ENCODE data around the gene GRM5.
"Not testable (repeated sequence)": the region's sequence is repeated elsewhere in the genome, so short reads cannot be mapped to it uniquely, and the experiment has no call there.

Gene GRM5

GRCh38 chr11:88979641-88980040 lies 86.1 kb downstream of the GRM5 start:
- Histone ChIP-seq H3K27ac (ENCODE audit: low read depth, low read length, poor library complexity, severe bottlenecking) (no peak overlapping the region), H3K9me2 (ENCODE audit: low read depth, low read length) (no peaks in the 10 kb centered on the region), H4K20me1 (ENCODE audit: insufficient read depth, low read length) (no peaks in the 10 kb centered on the region), H3K36me3 (ENCODE audit: insufficient read depth, low read length) (no peaks in the 10 kb centered on the region), H3K79me2 (ENCODE audit: insufficient read depth, low read length) (no peaks in the 10 kb centered on the region), H3F3A (ENCODE audit: insufficient read depth, low read length) (no peaks in the 10 kb centered on the region), H2AFZ (ENCODE audit: low read length) (no peak overlapping the region), H3K4me1 (ENCODE audit: insufficient read depth, low read length, severe bottlenecking) (no peaks in the 10 kb centered on the region), H3K4me2 (ENCODE audit: low read length) (no peak overlapping the region), H3K4me3 (ENCODE audit: low read depth, low read length, poor library complexity, severe bottlenecking) (no peak overlapping the region), H3K9me3 (ENCODE audit: low read length) (no peaks in the 10 kb centered on the region), H3K27me3 (ENCODE audit: insufficient read depth, low read length) (no peaks in the 10 kb centered on the region), H3K9ac (ENCODE audit: low read length) (no peak overlapping the region)
- TF ChIP-seq CTCF (IDR thresholded peaks at IDR 0.05; ENCODE audit: low read length) = no peak
- TF ChIP-seq EZH2 (IDR thresholded peaks at IDR 0.05; ENCODE audit: borderline replicate concordance, low read length) = no peak

- not testable (repeated sequence) for H3K4me1 ChIP-seq (ENCODE audit: insufficient read depth, low read length, severe bottlenecking)
These were observed 86.8 kb downstream of the GRM5 start for GRCh38 chr11:88978992-88979391.

GRCh38 chr11:88975441-88975840 lies 90.3 kb downstream of the GRM5 start:
- H3K36me3 ChIP-seq (ENCODE audit: insufficient read depth, low read length); H3K79me2 ChIP-seq (ENCODE audit: insufficient read depth, low read length); H3F3A ChIP-seq (ENCODE audit: insufficient read depth, low read length); H4K20me1 ChIP-seq (ENCODE audit: insufficient read depth, low read length); H3K4me2 ChIP-seq (ENCODE audit: low read length); H3K9me3 ChIP-seq (ENCODE audit: low read length); H3K27me3 ChIP-seq (ENCODE audit: insufficient read depth, low read length); H3K9ac ChIP-seq (ENCODE audit: low read length); H3K27ac ChIP-seq (ENCODE audit: low read depth, low read length, poor library complexity, severe bottlenecking); H3K4me3 ChIP-seq (ENCODE audit: low read depth, low read length, poor library complexity, severe bottlenecking); H3K4me1 ChIP-seq (ENCODE audit: insufficient read depth, low read length, severe bottlenecking); H3K9me2 ChIP-seq (ENCODE audit: low read depth, low read length); H2AFZ ChIP-seq (ENCODE audit: low read length): not testable (repeated sequence)

More at GRCh38 chr11:88978992-88979391, 86.8 kb downstream of the GRM5 start:
- H3K4me3 ChIP-seq (ENCODE audit: low read depth, low read length, poor library complexity, severe bottlenecking); H3K27me3 ChIP-seq (ENCODE audit: insufficient read depth, low read length); H4K20me1 ChIP-seq (ENCODE audit: insufficient read depth, low read length); H3K9me2 ChIP-seq (ENCODE audit: low read depth, low read length); H3K4me2 ChIP-seq (ENCODE audit: low read length); H2AFZ ChIP-seq (ENCODE audit: low read length); H3K79me2 ChIP-seq (ENCODE audit: insufficient read depth, low read length); H3F3A ChIP-seq (ENCODE audit: insufficient read depth, low read length); H3K27ac ChIP-seq (ENCODE audit: low read depth, low read length, poor library complexity, severe bottlenecking); H3K9ac ChIP-seq (ENCODE audit: low read length); H3K9me3 ChIP-seq (ENCODE audit: low read length); H3K36me3 ChIP-seq (ENCODE audit: insufficient read depth, low read length): not testable (repeated sequence)

GRCh38 chr11:88972210-88972609 lies 93.6 kb downstream of the GRM5 start:
- H3F3A ChIP-seq (ENCODE audit: insufficient read depth, low read length) = no peaks in the 10 kb centered on the region
- no peaks in the 10 kb centered on the region for H3K4me1 ChIP-seq (ENCODE audit: insufficient read depth, low read length, severe bottlenecking)
- no peaks in the 10 kb centered on the region for H3K79me2 ChIP-seq (ENCODE audit: insufficient read depth, low read length)
- H3K9me2 ChIP-seq (ENCODE audit: low read depth, low read length) = no peaks in the 10 kb centered on the region
- H3K9me3 ChIP-seq (ENCODE audit: low read length) = no peaks in the 10 kb centered on the region
- H4K20me1 ChIP-seq (ENCODE audit: insufficient read depth, low read length) = no peaks in the 10 kb centered on the region
- TF ChIP-seq EZH2 (IDR thresholded peaks at IDR 0.05; ENCODE audit: borderline replicate concordance, low read length) (no peak), CTCF (IDR thresholded peaks at IDR 0.05; ENCODE audit: low read length) (no peak)
- H3K36me3 ChIP-seq (ENCODE audit: insufficient read depth, low read length) = no peaks in the 10 kb centered on the region
- no peaks in the 10 kb centered on the region for H3K27me3 ChIP-seq (ENCODE audit: insufficient read depth, low read length)
- H2AFZ ChIP-seq (ENCODE audit: low read length) = no peak overlapping the region
- H3K4me3 ChIP-seq (ENCODE audit: low read depth, low read length, poor library complexity, severe bottlenecking) = no peak overlapping the region
- H3K27ac ChIP-seq (ENCODE audit: low read depth, low read length, poor library complexity, severe bottlenecking) = no peak overlapping the region
- no peak overlapping the region for H3K4me2 ChIP-seq (ENCODE audit: low read length)
- H3K9ac ChIP-seq (ENCODE audit: low read length) = no peak overlapping the region

GRCh38 chr11:88961621-88962020 lies 104.2 kb downstream of the GRM5 start:
- not testable (repeated sequence) for H3K4me2 ChIP-seq (ENCODE audit: low read length); H3K36me3 ChIP-seq (ENCODE audit: insufficient read depth, low read length); H3K9ac ChIP-seq (ENCODE audit: low read length); H3F3A ChIP-seq (ENCODE audit: insufficient read depth, low read length); H4K20me1 ChIP-seq (ENCODE audit: insufficient read depth, low read length); H3K27me3 ChIP-seq (ENCODE audit: insufficient read depth, low read length); H3K4me3 ChIP-seq (ENCODE audit: low read depth, low read length, poor library complexity, severe bottlenecking); H3K9me3 ChIP-seq (ENCODE audit: low read length); H3K27ac ChIP-seq (ENCODE audit: low read depth, low read length, poor library complexity, severe bottlenecking); H2AFZ ChIP-seq (ENCODE audit: low read length); H3K4me1 ChIP-seq (ENCODE audit: insufficient read depth, low read length, severe bottlenecking); H3K9me2 ChIP-seq (ENCODE audit: low read depth, low read length); H3K79me2 ChIP-seq (ENCODE audit: insufficient read depth, low read length)

GRCh38 chr11:88959857-88960256 lies 105.9 kb downstream of the GRM5 start:
- H3K36me3 ChIP-seq (ENCODE audit: insufficient read depth, low read length); H3K4me2 ChIP-seq (ENCODE audit: low read length); H3K4me3 ChIP-seq (ENCODE audit: low read depth, low read length, poor library complexity, severe bottlenecking); H3K9ac ChIP-seq (ENCODE audit: low read length); H4K20me1 ChIP-seq (ENCODE audit: insufficient read depth, low read length); H3K27me3 ChIP-seq (ENCODE audit: insufficient read depth, low read length); H3F3A ChIP-seq (ENCODE audit: insufficient read depth, low read length); H3K27ac ChIP-seq (ENCODE audit: low read depth, low read length, poor library complexity, severe bottlenecking); H3K9me3 ChIP-seq (ENCODE audit: low read length); H3K79me2 ChIP-seq (ENCODE audit: insufficient read depth, low read length); H2AFZ ChIP-seq (ENCODE audit: low read length); H3K4me1 ChIP-seq (ENCODE audit: insufficient read depth, low read length, severe bottlenecking); H3K9me2 ChIP-seq (ENCODE audit: low read depth, low read length): not testable (repeated sequence)
